GM21381 (cell line): ENCODE data around the gene P2RX1.
"Not testable (repeated sequence)": the region's sequence is repeated elsewhere in the genome, so short reads cannot be mapped to it uniquely, and the experiment has no call there.

ENCODE experiments used
- ATAC-seq: cut with Tn5 transposase; IDR thresholded peaks from one replicate; pipeline ENCODE4 v1.9.1; 2021; ENCODE audit warnings: mild to moderate bottlenecking, moderate library complexity; ENCODE audit not compliant: unreplicated experiment

Gene P2RX1

DNA sequence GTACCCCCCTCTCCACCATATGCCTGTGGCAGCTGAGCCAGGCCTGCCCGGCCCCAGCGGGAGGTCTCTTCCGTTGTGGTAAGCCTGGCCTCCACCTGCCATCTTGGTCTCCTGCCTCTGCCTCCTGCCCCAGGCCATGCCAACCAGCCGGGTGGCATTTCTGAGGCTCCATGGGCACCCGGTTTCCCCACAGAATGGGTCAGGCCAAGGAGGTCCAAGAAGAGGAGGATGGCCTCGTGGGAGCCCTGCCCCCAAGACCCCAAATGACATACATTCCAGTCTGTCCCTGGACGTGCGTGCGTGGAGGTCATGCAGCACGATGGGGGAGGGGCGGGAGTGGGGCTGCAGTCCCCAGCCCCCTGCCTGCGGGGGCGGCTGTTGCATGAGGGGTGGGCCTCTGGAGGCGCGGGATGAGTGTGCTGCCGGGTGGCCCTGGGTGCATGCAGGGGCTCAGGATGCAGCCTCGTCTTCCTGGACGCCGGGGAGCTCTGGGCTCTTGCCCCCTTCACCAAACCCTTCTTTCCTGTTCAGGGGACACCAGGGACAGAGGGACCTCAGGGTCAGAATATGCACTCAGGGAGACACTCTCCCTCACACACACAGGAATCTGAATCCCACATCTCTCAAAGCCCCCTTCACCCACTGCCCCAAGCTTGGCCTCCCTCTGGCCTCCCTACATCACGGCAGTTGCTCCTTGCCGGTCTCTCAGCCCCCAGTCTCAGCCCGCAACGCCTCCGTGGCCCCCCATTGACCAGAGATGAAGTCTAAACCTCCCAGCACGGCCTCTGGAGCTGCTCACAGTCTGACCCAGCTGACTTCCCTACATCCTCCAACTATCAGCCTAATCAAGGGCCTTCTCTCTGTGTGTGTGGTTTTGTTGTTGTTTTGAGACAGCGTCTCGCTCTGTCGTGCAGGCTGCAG, 54.2 kb downstream of the P2RX1 start:
- no peak for ATAC-seq

DNA sequence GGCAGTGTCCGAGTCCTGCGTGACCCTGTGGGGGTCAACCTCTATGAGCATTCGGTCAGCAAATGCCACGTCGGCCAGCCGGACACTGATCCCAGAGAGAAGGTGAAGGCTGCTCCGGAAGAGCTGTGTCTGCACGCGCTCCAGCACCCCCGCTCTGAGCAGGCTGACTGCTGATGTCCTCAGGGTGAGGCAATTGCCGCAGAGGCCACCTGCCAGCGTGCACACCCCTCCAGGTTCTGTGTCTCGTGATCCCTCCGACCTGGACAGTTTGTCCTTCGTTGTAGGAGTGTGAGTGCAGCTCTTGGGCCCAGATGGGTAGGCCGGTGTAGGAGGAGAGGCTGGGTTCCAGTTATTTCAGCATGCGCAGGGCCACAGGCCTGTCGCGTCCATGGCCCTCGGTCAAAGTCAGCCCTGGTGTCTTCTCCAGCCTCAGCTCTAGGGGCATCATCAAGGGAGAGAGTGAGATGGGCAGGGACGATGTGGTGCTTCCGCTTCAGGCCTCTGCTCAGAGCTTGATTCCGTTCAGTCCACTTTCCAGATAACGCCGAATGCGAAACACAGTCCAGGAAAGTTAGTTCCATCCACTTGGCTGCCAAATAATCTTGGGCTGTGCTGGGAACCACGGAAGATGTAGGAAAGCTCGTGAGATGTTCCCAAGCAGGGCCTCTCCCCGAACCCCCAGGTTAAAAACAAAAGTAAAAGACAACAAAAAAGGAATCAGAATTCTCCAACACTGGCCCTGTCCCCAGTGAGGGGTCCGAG, 55.1 kb downstream of the P2RX1 start:
- ATAC-seq: no peak

DNA sequence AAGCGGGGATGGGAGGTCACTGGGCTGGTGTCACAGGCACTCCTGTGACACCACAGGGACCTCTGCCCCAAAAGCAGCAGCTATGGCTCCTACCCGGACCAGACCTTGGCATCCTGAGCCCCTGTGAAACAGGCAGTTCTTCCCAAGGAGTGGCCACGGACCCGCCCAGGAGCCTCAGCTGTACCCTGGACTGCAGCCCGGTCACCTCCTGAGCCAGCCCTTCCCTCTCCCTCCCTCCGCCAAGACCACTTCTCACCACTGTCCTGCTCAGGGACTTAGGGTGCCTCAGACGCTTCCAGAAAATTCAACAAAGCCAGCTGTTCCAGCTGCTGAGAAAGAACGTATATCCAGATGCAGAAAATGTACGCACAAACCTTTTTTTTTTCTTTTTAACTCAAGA, 56.3 kb downstream of the P2RX1 start:
- ATAC-seq: no peak

DNA sequence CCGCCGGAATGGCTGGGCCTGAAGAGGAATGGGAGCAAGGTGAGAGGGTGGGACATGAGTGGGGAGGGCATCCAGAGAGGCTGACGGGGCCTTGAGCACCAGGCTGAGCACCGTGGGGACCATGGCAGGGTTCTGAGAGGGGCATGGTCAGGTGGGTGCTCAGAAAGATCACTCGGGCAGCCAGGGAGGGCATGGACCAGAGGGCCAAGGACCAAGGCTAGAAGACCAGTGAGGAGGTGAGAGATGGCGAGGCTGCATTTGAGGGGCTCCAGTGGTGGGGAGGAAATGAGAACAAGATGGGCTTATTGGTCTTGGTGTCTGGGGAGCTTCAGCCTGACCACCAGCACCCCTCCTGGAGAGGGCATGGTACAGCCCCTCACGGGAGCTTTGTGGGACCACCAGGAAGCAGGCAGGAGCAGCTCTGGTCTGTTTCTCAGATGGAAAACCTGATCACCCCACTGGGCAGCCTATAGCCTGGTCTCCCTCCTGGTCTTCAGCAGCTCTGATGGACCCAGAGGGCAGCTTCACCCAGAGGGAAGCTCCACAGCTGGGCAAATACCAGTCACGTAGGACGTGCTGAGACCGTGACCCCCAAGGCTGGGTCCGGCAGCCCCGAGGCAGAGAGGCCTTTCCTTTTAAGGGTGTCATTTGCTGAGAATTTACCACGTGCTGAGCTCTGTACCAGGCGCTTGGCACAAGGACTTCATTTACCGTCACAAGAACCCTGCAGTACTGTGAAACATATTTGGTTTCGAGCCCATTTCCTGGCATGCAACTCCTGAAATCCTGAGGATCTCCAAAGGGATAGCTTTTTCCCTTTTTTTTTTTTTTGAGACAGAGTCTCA, 58.8 kb downstream of the P2RX1 start:
- ATAC-seq: no peak

DNA sequence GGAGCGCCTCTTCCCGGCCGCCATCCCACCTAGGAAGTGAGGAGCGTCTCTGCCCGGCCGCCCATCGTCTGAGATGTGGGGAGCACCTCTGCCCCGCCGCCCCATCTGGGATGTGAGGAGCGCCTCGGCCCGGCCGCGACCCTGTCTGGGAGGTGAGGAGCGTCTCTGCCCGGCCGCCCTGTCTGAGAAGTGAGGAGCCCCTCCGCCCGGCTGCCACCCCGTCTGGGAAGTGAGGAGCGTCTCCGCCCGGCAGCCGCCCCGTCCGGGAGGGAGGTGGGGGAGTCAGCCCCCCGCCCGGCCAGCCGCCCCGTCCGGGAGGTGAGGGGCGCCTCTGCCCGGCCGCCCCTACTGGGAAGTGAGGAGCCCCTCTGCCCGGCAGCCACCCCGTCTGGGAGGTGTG, 62.1 kb downstream of the P2RX1 start:
- ATAC-seq: not testable (repeated sequence)

DNA sequence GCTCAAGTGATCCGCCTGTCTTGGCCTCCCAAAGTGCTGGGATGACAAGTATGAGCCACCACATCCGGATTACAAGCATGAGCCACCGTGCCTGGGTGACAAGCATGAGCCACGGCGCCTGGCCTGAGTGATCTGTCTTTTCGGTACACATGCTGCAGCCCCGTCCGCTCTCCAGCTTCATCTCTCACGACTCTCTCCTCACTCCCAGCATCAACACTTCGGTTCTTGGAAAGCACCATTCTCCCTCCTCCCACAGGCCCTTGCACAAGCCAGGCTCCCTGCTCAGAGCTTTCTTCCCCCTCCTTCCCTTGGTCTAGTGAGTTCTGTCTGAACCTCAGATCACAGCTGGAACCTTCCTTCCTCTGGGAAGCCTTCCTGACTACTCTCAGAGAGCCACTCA, 63.7 kb downstream of the P2RX1 start:
- no peak for ATAC-seq

DNA sequence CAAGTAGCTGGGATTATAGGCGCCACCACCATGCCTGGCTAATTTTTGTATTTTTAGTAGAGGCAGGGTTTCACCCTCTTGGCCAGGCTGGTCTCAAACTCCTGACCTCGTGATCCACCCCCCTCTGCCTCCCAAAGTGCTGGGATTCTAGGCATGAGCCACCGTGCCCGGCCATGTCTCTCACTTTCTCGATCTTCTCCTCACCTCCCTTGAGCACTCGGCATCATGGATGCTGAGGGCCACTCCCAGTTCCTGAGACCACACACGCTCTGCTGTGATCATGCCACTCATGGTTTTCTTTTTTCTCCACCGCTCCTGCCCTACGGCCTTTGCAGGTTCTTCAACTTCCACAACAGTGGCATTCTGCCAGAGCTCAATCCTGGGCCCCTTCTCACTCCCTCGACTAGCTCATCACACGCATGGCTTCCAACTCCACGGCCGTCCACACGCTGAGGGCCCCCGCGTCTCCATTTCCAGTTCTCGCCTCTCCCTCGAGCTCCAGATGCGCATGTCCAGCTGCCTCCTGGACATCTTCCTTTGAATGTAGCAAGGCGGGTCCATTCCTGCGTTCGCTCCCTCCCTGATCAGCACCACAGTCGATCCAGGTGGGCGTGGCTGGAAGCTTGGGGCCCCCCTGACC, 64.7 kb downstream of the P2RX1 start:
- ATAC-seq: no peak

DNA sequence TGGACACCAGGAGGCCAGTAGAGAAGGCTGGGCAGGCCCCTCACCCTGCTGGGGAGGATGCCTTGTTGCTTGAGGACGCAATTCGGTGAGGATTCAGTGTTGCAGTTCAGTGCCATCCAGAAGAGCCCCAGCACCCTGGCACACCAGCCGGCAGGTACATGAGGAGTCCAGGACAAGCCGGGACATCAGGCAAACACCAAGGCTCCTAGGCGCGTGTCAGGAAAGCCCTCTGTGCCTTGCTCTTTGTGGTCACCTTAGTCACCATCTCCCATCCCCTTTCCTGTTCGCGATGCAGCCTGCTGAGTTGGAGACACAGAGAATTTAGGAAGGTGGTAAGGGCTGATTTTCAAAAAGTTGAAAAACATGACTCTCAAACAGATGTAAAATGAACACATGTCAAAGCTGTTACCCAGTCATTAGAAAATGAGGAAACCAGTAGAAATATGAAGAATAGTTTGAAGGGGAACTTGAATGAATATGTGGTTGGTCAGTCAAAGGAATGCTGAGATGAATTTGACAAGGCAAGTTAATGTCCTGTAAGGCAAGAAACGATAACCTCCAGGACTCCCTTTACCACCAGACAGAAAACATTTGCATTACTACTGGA, 67.9 kb downstream of the P2RX1 start:
- no peak for ATAC-seq

DNA sequence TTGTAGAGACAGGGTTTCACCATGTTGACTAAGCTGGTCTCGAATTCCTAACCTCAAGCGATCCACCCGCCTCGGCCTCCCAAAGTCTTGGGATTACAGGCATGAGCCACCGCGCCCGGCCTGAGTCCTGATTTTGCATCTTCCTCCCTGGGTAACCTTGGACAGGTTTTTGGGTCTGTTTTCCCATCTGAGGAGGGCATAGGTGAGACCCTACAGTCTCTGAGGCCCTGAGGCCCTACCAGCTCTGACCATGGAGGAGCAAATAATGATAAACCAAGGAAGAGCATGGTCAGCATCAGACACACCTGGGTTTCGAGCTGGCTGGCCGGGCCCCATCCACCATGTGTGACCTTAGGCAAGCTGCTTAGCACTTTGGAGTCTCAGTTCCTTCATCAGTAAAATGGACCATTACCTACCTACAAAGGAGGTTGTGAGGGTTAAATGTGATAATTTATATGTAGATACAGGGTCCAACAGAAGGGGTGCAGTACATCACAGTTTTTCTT, 69.0 kb downstream of the P2RX1 start:
- no peak for ATAC-seq
